ENCODE results near the gene TIGD3.

DNA sequence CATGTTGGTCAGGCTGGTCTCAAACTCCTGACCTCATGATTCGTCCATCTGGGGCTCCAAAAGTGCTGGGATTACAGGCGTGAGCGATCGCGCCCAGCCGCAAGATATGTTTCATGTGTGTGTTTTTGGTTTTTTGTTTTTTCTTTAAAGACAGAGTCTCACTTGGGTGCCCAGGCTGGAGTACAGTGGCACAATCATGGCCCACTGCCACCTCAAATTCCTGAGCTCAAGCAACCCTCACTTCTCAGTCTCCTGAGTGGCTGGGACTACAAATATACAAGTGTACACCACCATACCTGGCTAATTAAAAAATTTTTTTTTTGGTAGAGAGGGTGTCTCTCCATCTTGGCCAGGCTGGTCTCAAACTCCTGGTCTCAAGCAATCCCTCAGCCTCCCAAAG, 8.4 kb downstream of the TIGD3 start:
- TF ChIP-seq CTCF (IDR thresholded peaks at IDR 0.05; ENCODE audit: insufficient read depth, low read length, poor library complexity, severe bottlenecking) (no peak), EZH2phosphoT487 (conservative IDR thresholded peaks at IDR 0.05; ENCODE audit: low read length) (no peak)

All from SU-DHL-6 (cell line).